Fibroblast of villous mesenchyme (primary cell): ENCODE data around the gene RSBN1L. TPM values are rescaled to one million over a fixed set of nuclear protein-coding genes. Genes with fewer than 3 reads are reported as not detected.
A peak's percentile ranks its signal among the peaks of the same experiment; 100 is the strongest.

ENCODE experiments used
- DNase-seq: peaks from one replicate; pipeline ENCODE4 v3.0.0-alpha.2; 2010; ENCODE audit warnings: low read depth
- H3K4me3 ChIP-seq: 2 replicates; pipeline ENCODE4 v1.5.1; 2011; ENCODE audit warnings: low read depth, mild to moderate bottlenecking, low read length
- CTCF ChIP-seq: IDR thresholded peaks from 2 replicates; pipeline ENCODE4 v1.5.1; 2012; ENCODE audit warnings: low read depth, mild to moderate bottlenecking, low read length; ENCODE audit not compliant: insufficient read depth
- total RNA-seq: library from RNA; depleted of rRNA; stranded (reverse); fragments of >200 nt; gene quantifications from 2 replicates; pipeline ENCODE4 v1.2.3, GENCODE V29; 2012

RSBN1L gene
- total RNA-seq, 1 donor, result 25.0 TPM

- DNase-seq, result peak; percentile 82
- H3K4me3 ChIP-seq, result no peak overlapping the region
Measured at GRCh38 chr7:77687100-77687746, 9.0 kb upstream of the RSBN1L start.

GRCh38 chr7:77687747-77688144, 8.5 kb upstream of the RSBN1L start:
- DNase-seq, result no peak
- H3K4me3 ChIP-seq, result no peak overlapping the region
- TF ChIP-seq CTCF, result no peak

More at GRCh38 chr7:77687100-77687746, 9.0 kb upstream of the RSBN1L start:
- no peak for TF ChIP-seq CTCF

GRCh38 chr7:77690289-77690688, 6.0 kb upstream of the RSBN1L start:
- no peak overlapping the region for H3K4me3 ChIP-seq
- TF ChIP-seq CTCF, result no peak
- DNase-seq, result no peak

GRCh38 chr7:77691892-77692491, 4.3 kb upstream of the RSBN1L start:
- no peak overlapping the region for H3K4me3 ChIP-seq
- no peak for TF ChIP-seq CTCF
- DNase-seq, result no peak

GRCh38 chr7:77693830-77694583, 2.3 kb upstream of the RSBN1L start:
- TF ChIP-seq CTCF, result no peak
- no peak for DNase-seq
- H3K4me3 ChIP-seq, result peak overlapping the region; percentile 57

GRCh38 chr7:77696643-77697534, 630 bp downstream of the RSBN1L start:
- no peak for TF ChIP-seq CTCF
- H3K4me3 ChIP-seq, result peak overlapping the region; percentile 73
- DNase-seq, result peak; percentile 51
